Activated CD4-positive, alpha-beta T cell treated with anti-CD3 and anti-CD28 coated beads, Interleukin-10, Interleukin-2, amounts not matched to agents 100 ng/mL and 50 ng/mL, durations not matched to agents 16 hours and 8 hours (primary cell): ENCODE measurements around the gene CORO1A.
"Not testable (repeated sequence)": the region's sequence is repeated elsewhere in the genome, so short reads cannot be mapped to it uniquely, and the experiment has no call there.

Experiments
- DNase-seq: peaks from one replicate; pipeline ENCODE4 v3.0.0-alpha.2; 2020

The CORO1A gene

GRCh38 chr16:30206252-30206651 is 22.9 kb downstream of the CORO1A start:
- not testable (repeated sequence) for DNase-seq

GRCh38 chr16:30207063-30207704 is 23.8 kb downstream of the CORO1A start:
- not testable (repeated sequence) for DNase-seq

- peak; percentile 35 for DNase-seq
Measured at GRCh38 chr16:30209032-30209431, 25.6 kb downstream of the CORO1A start.

- not testable (repeated sequence) for DNase-seq
Measured at GRCh38 chr16:30211414-30211813, 28.0 kb downstream of the CORO1A start.

GRCh38 chr16:30217082-30217481 is 33.7 kb downstream of the CORO1A start:
- not testable (repeated sequence) for DNase-seq
